ENCODE results near the gene FFAR4. TPM values are rescaled to one million over a fixed set of nuclear protein-coding genes. Genes with fewer than 3 reads are reported as not detected.

The FFAR4 gene
- total RNA-seq, 1 donor from 2014 or later: 4.9 TPM

GRCh38 chr10:93596539-93596938 is 30.1 kb downstream of the FFAR4 start:
- no peak overlapping the region for H3K4me3 ChIP-seq
- no peaks in the 10 kb centered on the region for H3K9me3 ChIP-seq
- intact Hi-C loops (cut with DNase I): no loop called here
- no peaks in the 10 kb centered on the region for H3K36me3 ChIP-seq
- peaks cover 12% of the 10 kb centered on the region for H3K27me3 ChIP-seq
- no peak for ATAC-seq
- H3K4me1 ChIP-seq: peaks cover 4% of the 10 kb centered on the region
- TF ChIP-seq CTCF (IDR thresholded peaks at IDR 0.05): no peak
- no peak for DNase-seq
- no peak overlapping the region for H3K27ac ChIP-seq

- Histone ChIP-seq H3K27me3 (peaks cover 18% of the 10 kb centered on the region), H3K27ac (no peak overlapping the region), H3K36me3 (no peaks in the 10 kb centered on the region), H3K9me3 (no peaks in the 10 kb centered on the region), H3K4me3 (no peak overlapping the region), H3K4me1 (peaks cover 8% of the 10 kb centered on the region)
- ATAC-seq: no peak
- DNase-seq: no peak
- intact Hi-C loops (cut with DNase I): no loop called here
- TF ChIP-seq CTCF (IDR thresholded peaks at IDR 0.05): no peak
These were observed 30.7 kb downstream of the FFAR4 start for GRCh38 chr10:93597075-93597599.

GRCh38 chr10:93598157-93598556 is 31.7 kb downstream of the FFAR4 start:
- H3K36me3 ChIP-seq: no peaks in the 10 kb centered on the region
- H3K4me3 ChIP-seq: no peak overlapping the region
- peaks cover 27% of the 10 kb centered on the region for H3K27me3 ChIP-seq
- intact Hi-C loops (cut with DNase I): no loop called here
- no peak for TF ChIP-seq CTCF (IDR thresholded peaks at IDR 0.05)
- H3K4me1 ChIP-seq: peaks cover 8% of the 10 kb centered on the region
- H3K27ac ChIP-seq: no peak overlapping the region
- DNase-seq (no peak), ATAC-seq (no peak)
- no peaks in the 10 kb centered on the region for H3K9me3 ChIP-seq

- Histone ChIP-seq H3K4me1 (peaks cover 8% of the 10 kb centered on the region), H3K27ac (no peak overlapping the region), H3K9me3 (no peaks in the 10 kb centered on the region), H3K36me3 (no peaks in the 10 kb centered on the region), H3K27me3 (peaks cover 38% of the 10 kb centered on the region), H3K4me3 (no peak overlapping the region)
- intact Hi-C loops (cut with DNase I): no loop called here
- no peak for ATAC-seq
- TF ChIP-seq CTCF (IDR thresholded peaks at IDR 0.05): no peak
- no peak for DNase-seq
These were observed 32.9 kb downstream of the FFAR4 start for GRCh38 chr10:93599335-93599734.

GRCh38 chr10:93599778-93600177 is 33.3 kb downstream of the FFAR4 start:
- Histone ChIP-seq H3K4me3 (no peak overlapping the region), H3K27ac (no peak overlapping the region), H3K36me3 (no peaks in the 10 kb centered on the region), H3K4me1 (peaks cover 8% of the 10 kb centered on the region), H3K9me3 (no peaks in the 10 kb centered on the region), H3K27me3 (peaks cover 43% of the 10 kb centered on the region)
- no peak for DNase-seq
- ATAC-seq: no peak
- TF ChIP-seq CTCF (IDR thresholded peaks at IDR 0.05): no peak
- intact Hi-C loops (cut with DNase I): no loop called here
